H1 (cell line): ENCODE measurements around the gene GALNT13. TPM values are rescaled to one million over a fixed set of nuclear protein-coding genes. Genes with fewer than 3 reads are reported as not detected.

Experiments
- CTCF ChIA-PET: fragments of 300-600 bp; sonication (Branson Sonifier 250); formaldehyde crosslinking; loops from one replicate; lab custom pipeline; 2021; ENCODE audit not compliant: partially characterized antibody; lab: Charles Lee
- POLR2A ChIA-PET: fragments of 300-600 bp; sonication (Branson Sonifier 250); formaldehyde crosslinking; loops from one replicate; lab custom pipeline; 2021; ENCODE audit warnings: inconsistent platforms; ENCODE audit not compliant: partially characterized antibody; lab: Charles Lee
- DNase-seq, 2 experiments: peaks; one replicate each; pipeline versions ENCODE4 v3.0.0 to v3.0.0-alpha.2; 2010 to 2022; ENCODE audit warnings: low spot score in 2 of 2, low read depth in 1 of 2, mixed read lengths in 1 of 2
- FAIRE-seq: peaks from 2 replicates; lab custom pipeline; 2011; peaks lifted over from hg19 to GRCh38; lab: Jason Lieb, UNC
- H2AFZ ChIP-seq: 2 replicates; pipeline ENCODE4 v1.8.1; 2012; ENCODE audit warnings: low read length, inconsistent platforms
- H2AK5ac ChIP-seq: 2 replicates; pipeline ENCODE4 v1.6.1; 2013; ENCODE audit warnings: low read depth, low read length
- H2BK120ac ChIP-seq: replicated peaks from 2 replicates; pipeline ENCODE3; 2013; ENCODE audit warnings: low read depth, low read length, inconsistent platforms
- H2BK12ac ChIP-seq: 2 replicates; pipeline ENCODE4 v1.6.1; 2013; ENCODE audit warnings: low read depth, low read length
- H2BK15ac ChIP-seq: 2 replicates; pipeline ENCODE4 v1.6.1; 2013; ENCODE audit warnings: low read length
- H2BK20ac ChIP-seq: 2 replicates; pipeline ENCODE4 v1.6.1; 2013; ENCODE audit warnings: low read length
- H2BK5ac ChIP-seq: 2 replicates; pipeline ENCODE4 v1.6.1; 2013; ENCODE audit warnings: low read depth, low read length
- H3K14ac ChIP-seq: 2 replicates; pipeline ENCODE4 v1.6.1; 2013; ENCODE audit warnings: inconsistent platforms; ENCODE audit not compliant: insufficient read length
- H3K18ac ChIP-seq: 2 replicates; pipeline ENCODE4 v1.6.1; 2013; ENCODE audit warnings: low read length; ENCODE audit errors: extremely low read depth
- H3K23ac ChIP-seq: 2 replicates; pipeline ENCODE4 v1.6.1; 2013; ENCODE audit warnings: inconsistent platforms; ENCODE audit not compliant: insufficient read length
- H3K23me2 ChIP-seq: 2 replicates; pipeline ENCODE4 v1.6.1; 2013; ENCODE audit warnings: low read depth, low read length
- H3K27ac ChIP-seq: 2 replicates; pipeline ENCODE4 v1.6.1; 2011; ENCODE audit warnings: low read depth, low read length, inconsistent platforms
- H3K27me3 ChIP-seq, 4 experiments: replicated peaks in 1 of 4; 1 replicate in 1 of 4; 2 replicates in 3 of 4; pipeline versions ENCODE4 v1.6.1 to v1.8.1; 2011 to 2013; ENCODE audit warnings: low read length in 3 of 4, mild to moderate bottlenecking in 3 of 4, inconsistent platforms in 2 of 4, mixed read lengths in 2 of 4, moderate library complexity in 1 of 4; ENCODE audit not compliant: control insufficient read depth in 3 of 4, insufficient read depth in 3 of 4; ENCODE audit errors: extremely low read depth in 1 of 4
- H3K36me3 ChIP-seq, 4 experiments: 2 replicates each; pipeline versions ENCODE4 v1.6.1 to v1.8.1; 2011 to 2013; ENCODE audit warnings: mild to moderate bottlenecking in 4 of 4, low read length in 3 of 4, moderate library complexity in 2 of 4, control low read depth in 1 of 4, inconsistent platforms in 1 of 4; ENCODE audit not compliant: insufficient read depth in 4 of 4, control insufficient read depth in 2 of 4
- H3K4ac ChIP-seq: replicated peaks from 2 replicates; pipeline ENCODE3; 2013; ENCODE audit warnings: low read length, low read depth, mixed read lengths, inconsistent platforms; ENCODE audit not compliant: insufficient read length
- H3K4me1 ChIP-seq, 4 experiments: replicated peaks in 1 of 4; 1 replicate in 1 of 4; 2 replicates in 3 of 4; pipeline versions ENCODE4 v1.6.1 to v1.8.1; 2011 to 2013; ENCODE audit warnings: low read length in 3 of 4, inconsistent platforms in 2 of 4, mixed read lengths in 1 of 4; ENCODE audit not compliant: insufficient read depth in 4 of 4, control insufficient read depth in 3 of 4
- H3K4me2 ChIP-seq, 2 experiments: 2 replicates each; pipeline versions ENCODE4 v1.6.1 to v1.8.1; 2011 to 2013; ENCODE audit warnings: low read depth in 2 of 2, low read length in 2 of 2, control low read depth in 1 of 2, inconsistent platforms in 1 of 2, mild to moderate bottlenecking in 1 of 2; ENCODE audit not compliant: insufficient read depth in 1 of 2
- H3K4me3 ChIP-seq, 4 experiments: fragments of 200-600, 300-600 bp in 1 of 4; sonication (generic), shearing (Covaris generic), sonication (Bioruptor Twin) in 1 of 4; 2 replicates each; pipeline versions ENCODE4 v1.5.1 to v1.8.1; 2011 to 2016; ENCODE audit warnings: low read length in 4 of 4, low read depth in 3 of 4, control low read depth in 2 of 4, inconsistent platforms in 2 of 4, mild to moderate bottlenecking in 2 of 4, mixed read lengths in 1 of 4, moderate library complexity in 1 of 4; ENCODE audit not compliant: insufficient read depth in 2 of 4; ENCODE audit errors: extremely low read depth in 1 of 4
- H3K56ac ChIP-seq: replicated peaks from 2 replicates; pipeline ENCODE3; 2013; ENCODE audit warnings: low read depth, mild to moderate bottlenecking, mixed read lengths, low read length, inconsistent platforms; ENCODE audit not compliant: insufficient read length
- H3K79me1 ChIP-seq: 2 replicates; pipeline ENCODE4 v1.6.1; 2013; ENCODE audit warnings: low read depth, low read length, control low read depth
- H3K79me2 ChIP-seq, 2 experiments: 2 replicates each; pipeline versions ENCODE4 v1.6.1 to v1.8.1; 2012 to 2013; ENCODE audit warnings: low read length in 2 of 2, mild to moderate bottlenecking in 2 of 2, inconsistent platforms in 1 of 2; ENCODE audit not compliant: insufficient read depth in 2 of 2, control insufficient read depth in 1 of 2
- H3K9ac ChIP-seq, 4 experiments: replicated peaks in 1 of 4; 1 replicate in 1 of 4; 2 replicates in 3 of 4; pipeline versions ENCODE4 v1.6.1 to v1.8.1; 2011 to 2013; ENCODE audit warnings: low read depth in 3 of 4, low read length in 3 of 4, control low read depth in 2 of 4, mild to moderate bottlenecking in 2 of 4, moderate library complexity in 2 of 4, inconsistent platforms in 1 of 4; ENCODE audit errors: extremely low read depth in 1 of 4
- H3K9me3 ChIP-seq, 2 experiments: 2 replicates each; pipeline versions ENCODE4 v1.6.1 to v1.8.1; 2012 to 2013; ENCODE audit warnings: mild to moderate bottlenecking in 2 of 2, moderate library complexity in 2 of 2, control low read depth in 1 of 2, inconsistent platforms in 1 of 2, low read depth in 1 of 2, low read length in 1 of 2, mixed read lengths in 1 of 2; ENCODE audit not compliant: insufficient read depth in 2 of 2
- H4K20me1 ChIP-seq, 2 experiments: replicated peaks in 1 of 2; 2 replicates each; pipeline versions ENCODE3 to v1.8.1; 2011 to 2013; ENCODE audit warnings: inconsistent platforms in 2 of 2, low read length in 2 of 2, mild to moderate bottlenecking in 1 of 2; ENCODE audit not compliant: insufficient read depth in 2 of 2, control insufficient read depth in 1 of 2
- H4K5ac ChIP-seq: 2 replicates; pipeline ENCODE4 v1.6.1; 2013; ENCODE audit warnings: low read length, low read depth, mixed read lengths, inconsistent platforms; ENCODE audit not compliant: insufficient read length
- H4K8ac ChIP-seq: 2 replicates; pipeline ENCODE4 v1.8.0; 2013; ENCODE audit warnings: mild to moderate bottlenecking, moderate library complexity, low read length, inconsistent platforms; ENCODE audit not compliant: insufficient read depth; ENCODE audit errors: extremely low read depth
- H4K91ac ChIP-seq: replicated peaks from 2 replicates; pipeline ENCODE3; 2013; ENCODE audit warnings: low read length, mixed read lengths, inconsistent platforms; ENCODE audit not compliant: insufficient read length
- ASH2L ChIP-seq: fragments of 200-600, 300-600 bp; sonication (generic); IDR thresholded peaks from one replicate; pipeline ENCODE4 v1.7.1; 2017; ENCODE audit warnings: low read length
- BACH1 ChIP-seq: IDR thresholded peaks from 2 replicates; pipeline ENCODE4 v1.6.1; 2012; ENCODE audit warnings: low read length, improper control_type of control experiment
- BRCA1 ChIP-seq: IDR thresholded peaks from 2 replicates; pipeline ENCODE4 v1.6.1; 2012; ENCODE audit warnings: low read depth, low read length, improper control_type of control experiment
- CTBP2 ChIP-seq: IDR thresholded peaks from 2 replicates; pipeline ENCODE4 v1.7.0; 2011; ENCODE audit warnings: borderline replicate concordance, mild to moderate bottlenecking, moderate library complexity, mixed read lengths, low read length; ENCODE audit not compliant: insufficient read depth, insufficient read length
- EP300 ChIP-seq, 2 experiments: IDR thresholded peaks; 1 replicate in 1 of 2; 2 replicates in 1 of 2; pipeline ENCODE4 v1.6.1; 2011 to 2012; ENCODE audit warnings: low read depth in 2 of 2, low read length in 2 of 2, mild to moderate bottlenecking in 2 of 2, borderline replicate concordance in 1 of 2, inconsistent platforms in 1 of 2, moderate library complexity in 1 of 2
- FOSL1 ChIP-seq: IDR thresholded peaks from 2 replicates; pipeline ENCODE4 v1.6.1; 2011; ENCODE audit warnings: mild to moderate bottlenecking, low read depth, low read length, moderate library complexity; ENCODE audit not compliant: insufficient read depth
- HDAC2 ChIP-seq, 2 experiments: fragments of 300-600 bp in 1 of 2; sonication (generic) in 1 of 2; IDR thresholded peaks; 2 replicates each; pipeline ENCODE4 v1.6.1; 2011 to 2012; ENCODE audit warnings: low read depth in 2 of 2, low read length in 2 of 2, mild to moderate bottlenecking in 2 of 2, moderate library complexity in 2 of 2, borderline replicate concordance in 1 of 2, inconsistent platforms in 1 of 2
- HDAC6 ChIP-seq: IDR thresholded peaks from one replicate; pipeline ENCODE4 v1.7.1; 2012; ENCODE audit warnings: low read depth, mild to moderate bottlenecking, inconsistent platforms, low read length, moderate library complexity
- KDM1A ChIP-seq: fragments of 200-600, 300-600 bp; sonication (generic); IDR thresholded peaks from 2 replicates; pipeline ENCODE4 v1.7.1; 2016; ENCODE audit warnings: mild to moderate bottlenecking, low read length, borderline replicate concordance
- NANOG ChIP-seq: IDR thresholded peaks from 2 replicates; pipeline ENCODE4 v1.6.1; 2011; ENCODE audit warnings: low read length, low read depth, mild to moderate bottlenecking, inconsistent platforms; ENCODE audit not compliant: insufficient read depth, poor library complexity, severe bottlenecking
- RAD21 ChIP-seq, 2 experiments: IDR thresholded peaks in 1 of 2; conservative IDR thresholded peaks in 1 of 2; 2 replicates each; pipeline ENCODE4 v1.6.1; 2011; ENCODE audit warnings: low read depth in 2 of 2, low read length in 2 of 2, improper control_type of control experiment in 1 of 2, inconsistent platforms in 1 of 2, mild to moderate bottlenecking in 1 of 2, moderate library complexity in 1 of 2
- SP4 ChIP-seq: IDR thresholded peaks from 2 replicates; pipeline ENCODE4 v1.6.1; 2012; ENCODE audit warnings: low read length, inconsistent platforms
- SRF ChIP-seq: IDR thresholded peaks from 2 replicates; pipeline ENCODE4 v1.6.1; 2011; ENCODE audit warnings: mild to moderate bottlenecking, low read depth, low read length, moderate library complexity
- WGBS, 2 experiments: shearing (Covaris generic) in 1 of 2; methylation state at CpG; one replicate each; pipeline versions ENCODE4 v1.1.6 to v1.1.7; 2013 to 2015; ENCODE audit warnings: low lambda C conversion rate in 2 of 2, mixed read lengths in 2 of 2, inconsistent platforms in 1 of 2, low coverage in 1 of 2, missing lambda C conversion rate in 1 of 2; ENCODE audit not compliant: insufficient replicate concordance in 2 of 2, insufficient coverage in 1 of 2, insufficient read length in 1 of 2; ENCODE audit errors: extremely low coverage in 1 of 2, missing lambda C conversion rate in 1 of 2; 5-methylcytosine and 5-hydroxymethylcytosine counted together
- polyA plus RNA-seq, 7 experiments: library from polyadenylated mRNA; depleted of rRNA in 3 of 7; stranded (reverse) in 5 of 7; unstranded in 2 of 7; fragments of >200 nt in 5 of 7; fragments of 200-250 nt in 2 of 7; gene quantifications; 1 replicate in 5 of 7; 2 replicates in 1 of 7; 4 replicates in 1 of 7; pipeline versions ENCODE4 v1.2.1 to v1.2.3, GENCODE V29; 2011 to 2013; ENCODE audit warnings: missing spikeins in 2 of 7, mixed read lengths in 2 of 7
- total RNA-seq: library from RNA; stranded (reverse); fragmentation: NEBNext Ultra II Directional; extraction: Animal tissue kit (Norgen Biotek cat#: 25700); gene quantifications from 2 replicates; pipeline ENCODE4 v1.2.1, GENCODE V29; 2021

The GALNT13 gene
- total and polyA plus RNA-seq, 2 of the 8 experiments (the other 6 are each of a cell fraction or from before 2014, with no cell fraction given): 3.2 to 9.6 TPM

DNA sequence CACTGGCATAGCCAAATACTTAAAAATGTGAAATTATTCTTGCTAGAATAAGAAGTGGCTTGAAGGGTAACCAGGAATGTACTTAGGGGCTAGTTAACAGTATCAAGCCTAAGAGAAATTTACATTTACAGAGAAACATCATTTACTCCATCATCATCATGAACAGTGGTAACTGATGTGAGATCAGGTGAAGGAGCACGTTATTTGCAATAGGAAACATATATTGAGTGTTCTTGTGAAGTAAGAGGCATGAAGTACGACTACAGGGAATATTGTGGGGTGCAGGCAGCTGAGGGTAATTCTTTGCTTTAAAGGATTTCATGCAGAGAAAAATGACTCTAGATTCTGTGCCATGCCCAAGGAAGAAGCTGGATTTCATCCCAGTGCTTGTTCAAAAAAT is 220.8 kb downstream of the GALNT13 start:
- Histone ChIP-seq H3K79me2 (no peaks in the 10 kb centered on the region), H4K8ac (no peak overlapping the region), H3K4me3 (no peak overlapping the region), H3K4me2 (no peak overlapping the region), H2BK20ac (no peak overlapping the region), H2BK120ac (no peak overlapping the region), H3K9me3 (no peaks in the 10 kb centered on the region), H3K27ac (no peak overlapping the region), H3K4ac (no peak overlapping the region), H4K91ac (no peak overlapping the region), H3K9ac (no peak overlapping the region), H2BK12ac (no peak overlapping the region), H3K36me3 (no peaks in the 10 kb centered on the region), H2AFZ (no peak overlapping the region), H3K14ac (no peak overlapping the region), H4K5ac (no peak overlapping the region), H3K27me3 (no peaks in the 10 kb centered on the region), H3K56ac (no peak overlapping the region), H2AK5ac (no peak overlapping the region), H4K20me1 (peaks cover 0 to 3% of the 10 kb centered on the region in 2 experiments), H2BK15ac (no peak overlapping the region), H3K18ac (no peak overlapping the region), H3K4me1 (peaks cover 0 to 4% (median 0%) of the 10 kb centered on the region in 4 experiments; a peak in 1 of 7 replicates), H3K79me1 (no peaks in the 10 kb centered on the region), H2BK5ac (no peak overlapping the region), H3K23ac (no peak overlapping the region), H3K23me2 (no peaks in the 10 kb centered on the region)
- FAIRE-seq: no peak
- CTCF ChIA-PET: no interaction called here
- WGBS, 2 experiments: 90% methylated on average over 2 of the region's 2 CpGs; no CpG with 5 or more reads in 1 of the 2 experiments
- TF ChIP-seq FOSL1 (no peak), RAD21 (IDR thresholded peaks at IDR 0.05 in 1 of 2, conservative IDR thresholded peaks at IDR 0.05 in 1 of 2; ENCODE audit: low read depth in 2 of 2, low read length in 2 of 2) (no peak), SRF (no peak), BRCA1 (no peak), BACH1 (no peak), HDAC2 (IDR thresholded peaks at IDR 0.05; ENCODE audit: borderline replicate concordance in 1 of 2, low read depth in 2 of 2, low read length in 2 of 2) (no peak), SP4 (no peak), HDAC6 (no peak), NANOG (no peak), EP300 (IDR thresholded peaks at IDR 0.05; ENCODE audit: borderline replicate concordance in 1 of 2, low read depth in 2 of 2, low read length in 2 of 2) (no peak), KDM1A (no peak), CTBP2 (no peak), ASH2L (no peak)
- POLR2A ChIA-PET: no interaction called here
- no peak for DNase-seq
